ENCODE data around the gene AGO3.
A peak's percentile ranks its signal among the peaks of the same experiment; 100 is the strongest.

The AGO3 gene

DNA sequence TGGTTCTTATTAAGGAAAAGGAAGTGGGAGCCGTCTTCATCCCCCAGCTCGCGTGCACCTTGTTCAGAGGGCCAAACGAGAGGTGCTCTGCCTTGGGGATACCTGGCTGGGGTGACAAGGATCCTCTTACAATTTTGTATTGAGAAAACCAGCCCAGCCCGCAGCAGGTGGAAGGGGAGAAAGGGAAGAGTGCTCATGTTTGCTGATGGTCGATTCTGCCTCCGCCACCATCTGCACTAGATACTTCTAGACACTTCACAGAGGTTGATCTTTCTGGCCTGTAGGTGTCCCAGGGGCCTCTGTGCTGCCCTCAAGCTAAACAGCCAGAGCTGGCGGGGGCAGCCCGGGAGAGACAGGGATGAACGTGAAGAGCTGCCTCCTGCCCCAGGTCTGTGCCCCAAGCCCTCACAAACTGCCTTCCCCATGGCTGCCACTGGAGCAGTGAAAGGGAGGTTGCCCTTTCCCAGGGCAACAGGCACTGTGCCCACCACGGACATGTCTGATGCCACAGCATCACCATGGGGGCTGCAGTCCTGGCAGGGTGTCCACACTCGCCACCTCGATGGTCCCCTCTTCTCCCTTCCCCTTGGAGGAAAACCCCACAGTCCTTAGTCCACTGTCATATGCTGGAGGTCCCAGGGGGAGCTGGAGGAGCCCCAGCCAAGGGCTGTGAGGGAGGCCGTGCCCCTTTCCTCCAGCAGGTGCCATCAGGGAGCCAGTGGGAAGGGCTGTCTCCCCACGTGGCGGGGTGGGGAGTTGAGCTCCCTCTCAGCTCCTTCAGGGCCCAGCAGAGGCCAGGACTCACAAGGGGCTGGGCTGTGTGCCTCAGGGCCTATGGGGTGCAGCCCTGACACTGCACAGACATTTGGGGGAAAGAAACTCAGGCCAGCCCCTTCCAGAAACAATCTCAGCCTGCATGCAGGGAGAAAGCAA is 165.9 kb downstream of the AGO3 start:
- DNase-seq = no peak

- no peak for DNase-seq
Observed at GRCh38 chr1:36097693-36098585, 167.0 kb downstream of the AGO3 start.

DNA sequence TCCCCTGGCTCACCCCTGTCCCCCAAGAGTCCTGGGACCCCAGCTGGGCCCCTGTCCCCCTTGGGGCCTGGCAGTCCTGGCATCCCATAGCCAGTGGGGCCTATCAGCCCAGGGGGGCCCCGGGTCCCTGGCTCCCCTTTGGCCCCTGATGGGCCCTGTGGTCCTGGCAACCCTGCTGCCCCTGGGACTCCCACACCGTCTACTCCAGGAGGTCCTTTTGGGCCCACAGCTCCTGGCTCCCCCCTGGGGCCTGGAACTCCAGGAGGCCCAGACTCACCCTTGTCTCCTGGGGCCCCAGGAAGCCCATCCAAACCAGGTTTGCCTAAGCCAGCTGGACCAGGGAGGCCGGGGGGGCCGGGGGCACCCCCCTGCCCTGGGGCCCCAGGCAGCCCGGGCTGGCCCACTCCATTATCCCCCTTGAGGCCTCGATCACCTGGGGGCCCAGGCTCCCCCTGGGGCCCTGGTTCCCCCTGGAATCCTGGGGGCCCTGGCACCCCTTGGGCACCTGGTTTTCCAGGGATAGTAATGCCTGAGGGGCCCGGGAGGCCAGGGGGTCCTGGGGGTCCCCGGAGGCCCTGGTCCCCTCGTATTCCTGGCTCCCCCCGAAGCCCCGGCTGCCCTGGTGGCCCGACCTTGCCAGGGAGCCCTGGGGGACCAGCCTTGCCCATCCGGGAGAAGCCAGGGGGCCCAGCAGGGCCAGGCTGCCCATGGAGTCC is 167.9 kb downstream of the AGO3 start:
- no peak for DNase-seq

GRCh38 chr1:36099681-36100341 is 168.9 kb downstream of the AGO3 start:
- DNase-seq = peak; percentile 75 to 88 (median 82)

GRCh38 chr1:36100376-36100775 is 169.5 kb downstream of the AGO3 start:
- DNase-seq = no peak

DNA sequence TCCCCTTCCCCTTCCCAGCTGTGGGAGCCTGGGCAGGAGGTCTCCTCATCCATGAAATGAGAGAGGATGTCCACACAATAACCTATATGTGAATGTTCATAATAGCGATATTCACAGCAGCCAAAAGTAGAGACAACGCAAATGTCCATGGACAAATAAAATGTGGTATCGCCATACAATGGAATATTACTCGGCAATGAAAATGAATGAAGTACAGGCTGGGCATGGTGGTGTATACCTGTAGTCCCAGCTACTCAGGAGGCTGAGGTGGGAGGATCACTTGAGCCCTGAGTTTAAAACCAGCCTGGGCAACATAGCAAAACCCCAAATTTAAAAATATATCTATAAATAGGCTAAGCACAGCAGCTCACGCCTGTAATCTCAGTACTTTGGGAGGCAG is 170.6 kb downstream of the AGO3 start:
- DNase-seq = no peak

GRCh38 chr1:36106269-36106668 is 175.4 kb downstream of the AGO3 start:
- no peak for DNase-seq

DNA sequence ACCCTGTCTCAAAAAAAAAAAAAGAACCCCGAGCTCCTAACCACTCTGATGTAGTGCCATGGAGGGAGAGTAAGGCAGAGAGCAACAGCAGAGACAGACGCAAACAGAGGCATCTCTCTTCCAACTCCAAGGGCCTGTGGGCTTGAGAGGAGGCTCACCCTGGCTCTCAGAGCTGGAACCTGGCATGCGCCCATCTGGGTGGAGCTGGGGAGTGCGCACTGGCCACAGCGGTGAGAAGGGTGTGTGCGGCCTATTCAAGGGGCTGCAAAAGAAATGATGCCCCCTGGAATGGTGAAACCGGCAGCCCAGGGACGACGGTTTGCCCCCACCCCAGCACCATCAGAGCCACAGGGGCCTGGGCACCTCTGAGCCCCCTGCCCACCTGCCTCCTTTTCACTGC is 176.5 kb downstream of the AGO3 start:
- DNase-seq = no peak

DNA sequence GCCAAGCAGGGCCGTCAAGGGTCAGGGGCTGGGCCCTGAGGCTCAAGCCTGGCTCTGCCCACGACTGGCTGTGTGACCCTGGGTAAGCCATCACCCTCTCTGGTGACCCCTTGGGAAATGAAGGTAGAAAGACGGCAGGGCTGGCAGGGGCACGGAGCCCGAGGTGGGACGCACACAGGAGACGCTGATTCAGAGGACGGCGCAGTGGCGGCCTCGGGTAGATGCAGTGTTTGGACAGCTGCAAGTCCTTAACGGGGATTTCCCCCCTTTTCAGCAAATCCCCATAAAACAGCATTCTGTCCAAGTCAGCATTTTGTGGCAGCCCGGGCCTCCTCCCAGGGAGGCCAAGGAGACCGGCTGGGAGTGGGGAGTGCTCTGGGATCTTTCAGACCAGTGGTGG is 177.4 kb downstream of the AGO3 start:
- DNase-seq = no peak

DNA sequence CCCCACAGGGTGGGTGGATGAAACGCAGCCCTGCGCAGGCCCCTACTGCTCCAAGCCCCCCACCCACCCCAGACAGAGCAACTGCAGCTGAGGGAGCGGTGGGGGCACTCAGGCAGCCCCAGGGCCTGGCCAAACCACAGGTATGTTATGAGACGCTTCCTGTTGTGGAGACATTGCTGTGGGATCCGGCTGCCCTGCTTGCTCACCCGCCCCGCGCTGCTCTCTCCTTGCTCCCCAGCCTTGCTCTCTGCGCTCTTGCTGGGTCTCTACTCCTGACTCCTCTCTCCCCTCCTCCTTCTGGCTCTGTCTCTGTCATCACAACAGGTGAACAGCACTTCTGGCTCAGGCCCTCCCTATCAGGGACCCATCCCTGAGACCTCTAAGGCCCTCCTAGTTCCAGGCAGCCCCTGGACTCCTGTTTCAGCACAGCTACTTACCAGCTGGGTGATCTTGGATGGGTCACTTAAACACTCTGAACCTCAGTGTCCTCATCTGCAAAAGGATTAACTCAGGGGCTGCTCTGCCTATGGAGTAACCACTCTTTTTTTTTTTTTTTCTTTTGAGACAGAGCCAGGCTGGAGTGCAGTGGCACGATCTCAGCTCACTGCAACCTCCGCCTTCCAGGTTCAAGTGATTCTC is 178.3 kb downstream of the AGO3 start:
- DNase-seq = no peak

DNA sequence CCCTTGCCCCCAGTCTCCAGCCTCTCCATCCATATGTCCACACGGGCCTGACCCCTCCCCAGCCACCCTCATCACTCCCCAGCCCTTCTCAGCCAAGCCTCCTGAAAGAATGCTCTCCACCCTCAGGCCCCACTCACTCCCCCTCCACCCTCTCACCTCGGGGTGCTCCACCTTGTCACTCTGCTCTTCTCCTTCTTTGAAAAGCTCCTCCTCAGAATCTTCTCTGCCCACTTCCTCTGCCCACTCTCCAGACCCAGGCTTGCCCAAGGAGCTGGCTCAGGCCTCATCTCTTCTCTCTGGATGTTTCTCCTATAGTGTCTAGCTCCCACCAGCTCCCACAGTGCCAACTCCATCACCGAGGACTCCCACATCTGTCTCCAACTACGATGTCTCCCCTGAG is 180.2 kb downstream of the AGO3 start:
- DNase-seq = no peak

GRCh38 chr1:36112823-36113222 is 181.9 kb downstream of the AGO3 start:
- DNase-seq = no peak

GRCh38 chr1:36114371-36114770 is 183.5 kb downstream of the AGO3 start:
- no peak for DNase-seq

DNA sequence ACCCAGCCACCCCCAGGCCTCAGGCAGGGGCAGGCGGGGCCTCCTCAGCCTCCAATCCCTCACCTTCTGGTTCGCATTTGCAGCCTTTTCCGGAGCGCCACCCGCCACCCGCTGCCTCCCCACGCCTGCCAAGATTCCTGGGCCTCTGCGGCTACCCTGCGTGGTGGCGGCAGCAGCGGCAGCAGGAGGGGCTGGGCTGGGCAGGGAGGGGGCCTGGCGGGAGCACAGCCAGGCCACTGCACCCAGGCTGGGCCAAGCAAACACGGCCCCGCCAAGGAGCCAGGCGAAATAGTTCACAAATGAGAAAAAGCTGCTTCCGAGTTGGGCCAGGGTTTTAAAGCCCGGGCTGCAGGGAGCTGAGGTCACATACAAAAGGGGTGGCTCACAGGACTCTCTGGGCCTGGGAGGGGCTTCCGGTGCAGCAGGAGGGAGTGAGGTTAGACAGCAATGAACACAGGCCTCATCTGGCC is 184.3 kb downstream of the AGO3 start:
- DNase-seq = no peak

DNA sequence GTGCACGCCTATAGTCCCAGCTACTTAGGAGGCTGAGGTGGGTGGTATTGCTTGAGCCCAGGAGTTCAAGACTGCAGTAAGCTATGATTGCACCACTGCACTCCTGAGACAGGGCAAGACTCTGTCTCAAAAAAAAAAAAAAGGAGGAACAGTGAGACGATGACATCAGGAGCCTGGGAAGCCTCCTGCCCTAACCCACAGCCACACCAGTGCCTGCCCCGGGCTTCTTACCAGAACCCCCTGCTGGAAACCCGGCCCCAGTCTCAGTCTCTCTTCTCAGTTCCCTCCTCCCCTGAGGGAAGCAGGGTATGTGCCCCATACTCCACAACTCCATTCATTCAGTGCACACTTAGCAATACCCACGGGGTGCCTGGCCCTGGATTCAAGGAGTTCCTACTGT is 185.0 kb downstream of the AGO3 start:
- peak; percentile 66 to 87 (median 85) for DNase-seq

- no peak for DNase-seq
Observed at GRCh38 chr1:36116901-36117300, 186.0 kb downstream of the AGO3 start.

- no peak for DNase-seq
Observed at GRCh38 chr1:36118447-36119204, 187.7 kb downstream of the AGO3 start.

GRCh38 chr1:36119456-36119855 is 188.6 kb downstream of the AGO3 start:
- peak; percentile 69 to 87 (median 82) for DNase-seq

Measured in suppressor macrophage (primary cell).